Stimulated activated CD4-positive, alpha-beta T cell treated with anti-CD3 and anti-CD28 coated beads, Interleukin-12 subunit alpha, Interleukin-12 subunit beta, amount 100 ng/mL, for 48 hours (primary cell): ENCODE measurements around the gene SLIT3.
"Not testable (repeated sequence)": the region's sequence is repeated elsewhere in the genome, so short reads cannot be mapped to it uniquely, and the experiment has no call there.

ENCODE experiments used
- DNase-seq, 3 donors: peaks; one replicate each; pipeline ENCODE4 v3.0.0-alpha.2; 2020; ENCODE audit warnings: low read depth in 2 of 3, low spot score in 1 of 3

The SLIT3 gene

DNA sequence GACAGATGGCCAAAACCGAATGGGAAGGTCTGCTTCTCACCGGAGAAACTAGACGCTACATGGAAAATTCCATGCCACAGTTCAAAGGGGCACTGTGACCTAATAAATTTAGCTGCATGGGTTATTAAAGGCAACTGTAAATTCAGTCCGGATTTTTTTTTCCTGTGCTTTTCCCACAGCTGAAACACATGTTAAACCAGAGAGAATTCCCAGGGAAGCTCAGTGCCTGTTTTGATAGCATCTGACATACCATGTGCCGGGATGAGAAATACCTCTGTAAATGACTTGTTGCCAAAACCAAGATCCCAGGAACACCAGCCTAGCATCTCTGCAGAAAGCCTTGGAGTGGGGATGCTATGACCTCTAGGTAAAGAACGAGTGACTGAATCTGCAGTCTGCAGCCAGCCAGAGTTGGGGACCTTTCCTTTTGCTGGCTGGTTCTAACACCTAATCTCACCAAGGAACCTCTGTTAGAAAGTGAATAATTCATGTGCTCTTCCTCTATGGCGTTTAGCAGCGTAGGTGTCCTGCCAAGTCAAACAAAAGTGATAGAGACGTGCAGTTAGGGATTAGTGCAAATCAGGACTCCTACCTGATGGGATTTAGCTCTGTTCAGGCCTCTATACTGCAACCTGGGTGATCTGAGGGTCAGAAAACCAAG, 77.9 kb downstream of the SLIT3 start:
- DNase-seq: no peak

GRCh38 chr5:169221519-169221918, 79.4 kb downstream of the SLIT3 start:
- no peak for DNase-seq

GRCh38 chr5:169219961-169220360, 81.0 kb downstream of the SLIT3 start:
- no peak for DNase-seq

- DNase-seq: no peak
Measured at GRCh38 chr5:169219351-169219750, 81.6 kb downstream of the SLIT3 start.

GRCh38 chr5:169218861-169219260, 82.1 kb downstream of the SLIT3 start:
- no peak for DNase-seq

- DNase-seq: no peak
Measured at GRCh38 chr5:169218176-169218575, 82.8 kb downstream of the SLIT3 start.

GRCh38 chr5:169216866-169217265, 84.1 kb downstream of the SLIT3 start:
- no peak for DNase-seq

GRCh38 chr5:169213479-169213878, 87.5 kb downstream of the SLIT3 start:
- no peak for DNase-seq

- not testable (repeated sequence) for DNase-seq
Measured at GRCh38 chr5:169211761-169212160, 89.2 kb downstream of the SLIT3 start.

GRCh38 chr5:169204788-169205400, 96.0 kb downstream of the SLIT3 start:
- DNase-seq: no peak

- DNase-seq: no peak
Measured at GRCh38 chr5:169202969-169203368, 98.0 kb downstream of the SLIT3 start.

GRCh38 chr5:169201597-169201996, 99.3 kb downstream of the SLIT3 start:
- DNase-seq: no peak

DNA sequence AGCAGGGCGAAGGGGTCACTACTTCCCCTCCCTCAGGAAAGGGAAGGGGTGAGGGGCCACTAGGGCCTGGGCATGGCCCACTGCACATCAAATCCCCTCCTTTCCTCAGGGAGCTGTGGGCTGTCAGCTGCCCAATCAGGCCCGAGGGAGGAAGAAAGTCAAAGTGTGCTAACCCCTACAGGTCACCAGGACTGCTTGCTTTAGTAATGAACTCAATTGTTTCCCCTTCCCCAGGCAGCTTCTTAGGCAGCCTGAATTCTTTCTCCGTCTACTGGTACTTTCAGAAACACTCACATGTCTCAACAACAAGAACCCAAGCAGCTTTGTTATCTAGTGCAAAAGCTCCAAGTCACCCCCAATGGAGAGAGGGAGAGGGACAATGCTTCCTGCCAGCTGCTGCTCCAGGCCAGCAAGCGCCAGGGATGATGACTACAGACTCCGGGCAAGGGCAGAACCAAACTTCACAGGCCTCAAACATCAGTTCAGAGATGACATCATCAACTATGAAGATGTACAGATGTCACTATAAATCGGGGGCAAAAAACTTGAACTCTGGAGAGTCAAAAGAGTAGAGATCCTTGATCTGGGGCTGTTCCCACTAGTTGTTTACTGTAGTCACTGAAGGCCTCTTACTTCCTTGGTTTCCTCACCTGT, 100.7 kb downstream of the SLIT3 start:
- DNase-seq: no peak

DNA sequence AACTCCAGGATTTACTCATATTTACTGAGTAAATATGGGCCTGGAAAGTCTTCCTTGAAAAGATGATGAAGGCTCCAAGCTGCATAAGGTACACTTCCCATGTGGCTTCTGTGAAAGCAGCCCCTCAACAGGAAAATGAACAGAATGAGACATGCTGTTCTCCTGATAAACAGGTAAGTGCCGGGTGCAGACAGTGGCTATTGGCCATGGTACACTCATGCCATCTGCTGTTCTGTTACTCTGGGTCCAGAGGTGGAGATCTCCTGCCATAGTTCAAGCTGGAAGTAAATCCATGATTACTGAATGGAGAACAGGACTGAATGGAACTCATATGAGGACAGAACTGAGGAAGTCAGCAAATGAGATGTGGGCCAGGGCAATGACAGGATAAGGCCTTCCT, 103.6 kb downstream of the SLIT3 start:
- no peak for DNase-seq

GRCh38 chr5:169196059-169196458, 104.9 kb downstream of the SLIT3 start:
- DNase-seq: no peak

DNA sequence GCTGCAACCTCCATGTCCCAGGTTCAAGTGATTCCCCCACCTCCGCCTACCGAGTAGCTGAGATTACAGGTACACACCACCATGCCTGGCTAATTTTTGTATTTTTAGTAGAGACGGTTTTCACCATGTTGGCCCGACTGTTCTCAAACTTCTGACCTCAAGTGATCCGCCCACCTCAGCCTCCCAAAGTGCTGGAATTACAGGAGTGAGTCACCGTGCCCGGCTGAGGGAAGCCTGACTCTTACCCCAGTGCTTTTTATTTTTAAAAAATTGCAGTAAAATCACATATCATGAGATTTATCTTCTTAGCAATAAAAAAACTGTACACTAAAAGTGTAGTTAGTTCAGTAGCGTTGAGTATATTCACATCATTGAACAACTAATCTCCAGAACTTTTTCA, 105.3 kb downstream of the SLIT3 start:
- DNase-seq: no peak

DNA sequence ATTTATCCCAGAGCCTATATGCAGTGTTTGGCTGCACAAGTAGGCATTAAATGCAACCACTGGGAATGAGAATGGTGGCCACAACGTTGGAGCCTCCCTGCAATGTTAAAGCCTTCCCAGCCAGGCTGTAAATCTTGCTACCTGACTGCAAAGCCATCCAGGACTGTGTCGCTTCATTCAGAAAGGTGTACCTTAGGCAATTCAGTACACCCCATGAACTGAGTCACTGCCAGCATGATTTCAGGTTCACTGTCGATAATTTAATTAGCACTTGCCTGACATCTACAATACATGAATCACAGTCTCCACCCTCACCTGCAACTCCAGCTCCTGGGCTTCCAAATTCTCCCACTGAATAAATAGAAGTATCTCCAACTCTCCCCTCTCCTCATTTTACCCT, 108.4 kb downstream of the SLIT3 start:
- no peak for DNase-seq

DNA sequence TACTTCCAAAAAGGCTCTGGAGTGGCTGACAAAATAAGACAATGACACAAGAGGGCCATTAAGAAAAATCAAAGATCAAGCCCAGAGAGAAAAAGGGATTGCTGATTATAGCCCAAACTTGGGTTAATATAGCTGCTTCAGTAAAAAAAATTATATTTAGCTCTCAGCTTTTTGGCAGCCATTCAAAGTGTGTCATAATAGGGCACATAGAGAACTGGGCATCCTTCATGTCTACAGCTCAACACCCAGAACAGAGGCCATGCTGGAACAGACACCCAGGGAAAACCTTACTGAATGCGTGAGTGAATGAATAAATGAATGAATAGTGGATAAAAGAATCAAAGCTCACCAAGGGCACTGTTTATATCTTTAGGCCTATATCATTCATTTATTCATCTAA, 110.1 kb downstream of the SLIT3 start:
- DNase-seq: no peak

GRCh38 chr5:169185626-169186025, 115.3 kb downstream of the SLIT3 start:
- no peak for DNase-seq

- no peak for DNase-seq
Measured at GRCh38 chr5:169183576-169183975, 117.4 kb downstream of the SLIT3 start.

GRCh38 chr5:169182797-169183196, 118.1 kb downstream of the SLIT3 start:
- DNase-seq: no peak

- no peak for DNase-seq
Measured at GRCh38 chr5:169181814-169182213, 119.1 kb downstream of the SLIT3 start.

DNA sequence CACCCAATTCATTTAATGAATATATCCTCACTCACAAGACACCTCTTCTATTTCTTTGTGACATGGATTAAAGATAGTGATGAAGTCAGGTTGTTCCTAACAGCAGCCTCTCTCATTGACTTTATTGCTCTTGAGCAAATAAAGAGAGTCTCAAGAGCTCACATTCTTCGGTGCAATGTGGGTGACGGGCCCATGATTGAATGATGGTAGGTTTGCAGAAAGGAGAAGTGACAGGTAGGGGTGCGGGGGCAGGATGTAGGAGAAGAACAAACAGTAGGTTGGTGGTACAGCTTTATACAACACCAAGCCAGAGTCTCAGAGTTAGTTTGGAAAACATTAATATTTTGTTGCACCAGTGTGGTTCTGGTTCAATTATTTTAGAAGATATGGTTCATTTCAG, 122.2 kb downstream of the SLIT3 start:
- no peak for DNase-seq
